Kidney epithelial cell (primary cell): ENCODE results near the gene ANKRD33B. TPM values are rescaled to one million over a fixed set of nuclear protein-coding genes. Genes with fewer than 3 reads are reported as not detected.

Experiments used
- DNase-seq: peaks from one replicate; pipeline ENCODE4 v3.0.0-alpha.2; 2010; ENCODE audit warnings: low read depth
- H3K27me3 ChIP-seq: 2 replicates; pipeline ENCODE4 v1.6.0; 2011; ENCODE audit warnings: low read length; ENCODE audit not compliant: control insufficient read depth, insufficient read depth
- H3K36me3 ChIP-seq: 2 replicates; pipeline ENCODE4 v1.5.1; 2011; ENCODE audit warnings: low read length; ENCODE audit not compliant: control insufficient read depth, insufficient read depth
- H3K4me3 ChIP-seq: 2 replicates; pipeline ENCODE4 v1.5.1; 2011; ENCODE audit warnings: low read depth, mild to moderate bottlenecking, control low read depth, low read length
- CTCF ChIP-seq: IDR thresholded peaks from 2 replicates; pipeline ENCODE4 v1.5.1; 2011; ENCODE audit warnings: mild to moderate bottlenecking, moderate library complexity, low read length, control low read depth, inconsistent platforms; ENCODE audit not compliant: insufficient read depth, poor library complexity, severe bottlenecking
- total RNA-seq: library from RNA; depleted of rRNA; stranded (reverse); fragments of >200 nt; gene quantifications from 2 replicates; pipeline ENCODE4 v1.2.3, GENCODE V29; 2015

Gene ANKRD33B
- total RNA-seq, 1 donor from 2014 or later, result 5.0 TPM

- Histone ChIP-seq H3K4me3 (no peak overlapping the region), H3K36me3 (no peaks in the 10 kb centered on the region), H3K27me3 (no peaks in the 10 kb centered on the region)
- no peak for DNase-seq
- no peak for TF ChIP-seq CTCF
Measured at GRCh38 chr5:10624206-10624605, 60.3 kb downstream of the ANKRD33B start.

GRCh38 chr5:10624679-10625078 lies 60.8 kb downstream of the ANKRD33B start:
- Histone ChIP-seq H3K36me3 (no peaks in the 10 kb centered on the region), H3K4me3 (no peak overlapping the region), H3K27me3 (no peaks in the 10 kb centered on the region)
- DNase-seq, result no peak
- TF ChIP-seq CTCF, result no peak

GRCh38 chr5:10625700-10626472 lies 62.0 kb downstream of the ANKRD33B start:
- H3K27me3 ChIP-seq, result no peaks in the 10 kb centered on the region
- H3K36me3 ChIP-seq, result no peaks in the 10 kb centered on the region
- no peak for DNase-seq
- no peak overlapping the region for H3K4me3 ChIP-seq
- TF ChIP-seq CTCF, result no peak

GRCh38 chr5:10626473-10627013 lies 62.7 kb downstream of the ANKRD33B start:
- Histone ChIP-seq H3K36me3 (no peaks in the 10 kb centered on the region), H3K4me3 (no peak overlapping the region), H3K27me3 (no peaks in the 10 kb centered on the region)
- no peak for DNase-seq
- no peak for TF ChIP-seq CTCF

- DNase-seq, result no peak
- no peak for TF ChIP-seq CTCF
- Histone ChIP-seq H3K36me3 (no peaks in the 10 kb centered on the region), H3K27me3 (no peaks in the 10 kb centered on the region), H3K4me3 (peak overlapping the region; percentile 7)
Measured at GRCh38 chr5:10627160-10627701, 63.4 kb downstream of the ANKRD33B start.
